ENCODE data around the gene ATRN.

The ATRN gene

DNA sequence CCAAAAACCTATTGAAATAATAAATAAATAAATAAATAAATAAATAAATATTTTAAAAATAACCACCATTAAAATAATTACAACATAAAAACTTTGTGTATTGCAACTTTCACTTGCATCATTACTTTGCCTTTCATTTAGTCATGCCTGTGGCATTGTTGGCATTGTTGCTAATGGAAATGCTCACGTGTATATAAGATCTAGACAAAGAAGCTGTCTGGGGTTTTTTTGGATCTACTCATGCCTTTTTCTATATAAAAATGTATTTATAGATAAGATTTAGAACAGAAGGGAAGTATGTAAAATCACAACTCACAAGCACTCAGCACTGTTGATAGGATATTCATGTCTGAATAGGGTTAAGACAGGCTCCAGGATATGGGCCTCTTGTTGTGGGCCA, 164.5 kb downstream of the ATRN start:
- no peak overlapping the region for H3K9ac ChIP-seq (ENCODE audit: insufficient read length, low read depth)
- no peaks in the 10 kb centered on the region for H3K36me3 ChIP-seq (ENCODE audit: insufficient read depth, insufficient read length, low read length)

DNA sequence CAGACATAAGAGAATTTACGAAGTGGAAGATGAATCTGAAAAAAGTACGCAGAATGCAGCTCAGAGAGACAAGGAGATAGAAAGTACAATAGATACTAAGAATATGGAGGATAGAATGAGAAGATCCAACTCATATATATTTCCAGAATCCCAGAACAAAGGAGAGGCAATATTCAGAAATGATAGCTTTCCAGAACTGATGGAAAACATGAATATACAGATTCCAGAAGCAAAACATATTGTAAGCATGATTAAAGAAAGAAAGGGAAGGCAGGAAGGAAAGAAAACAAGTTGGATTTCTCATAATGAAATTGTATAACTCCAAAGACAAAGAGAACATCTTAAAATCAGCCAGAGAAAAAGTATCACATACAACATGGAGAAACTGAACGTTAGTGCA, 169.4 kb downstream of the ATRN start:
- Histone ChIP-seq H3K9ac (ENCODE audit: insufficient read length, low read depth) (no peak overlapping the region), H3K4me3 (ENCODE audit: insufficient read length, low read depth) (no peak overlapping the region), H3K36me3 (ENCODE audit: insufficient read depth, insufficient read length, low read length) (no peaks in the 10 kb centered on the region), H3K4me1 (ENCODE audit: insufficient read depth, insufficient read length) (no peaks in the 10 kb centered on the region), H3K27me3 (ENCODE audit: insufficient read depth, insufficient read length) (no peaks in the 10 kb centered on the region), H3K9me3 (ENCODE audit: insufficient read depth, low read length) (0 out of 2 replicates have a peak, but pooled peaks cover 8% of the 10 kb centered on the region)
- DNase-seq (ENCODE audit: low read depth, low spot score), result no peak
- TF ChIP-seq SUZ12 (IDR thresholded peaks at IDR 0.05; ENCODE audit: extremely low read depth, insufficient read depth, insufficient read length), result no peak
- no peak for TF ChIP-seq YY1 (IDR thresholded peaks at IDR 0.05; ENCODE audit: insufficient read depth, insufficient read length)
- TF ChIP-seq ZNF274 (IDR thresholded peaks at IDR 0.05; ENCODE audit: low read depth, low read length), result no peak

More for the DNA sequence above, 164.5 kb downstream of the ATRN start:
- no peak for TF ChIP-seq YY1 (IDR thresholded peaks at IDR 0.05; ENCODE audit: insufficient read depth, insufficient read length)
- no peak for TF ChIP-seq ZNF274 (IDR thresholded peaks at IDR 0.05; ENCODE audit: low read depth, low read length)
- no peak for TF ChIP-seq SUZ12 (IDR thresholded peaks at IDR 0.05; ENCODE audit: extremely low read depth, insufficient read depth, insufficient read length)
- DNase-seq (ENCODE audit: low read depth, low spot score), result no peak
- Histone ChIP-seq H3K27me3 (ENCODE audit: insufficient read depth, insufficient read length) (no peaks in the 10 kb centered on the region), H3K4me1 (ENCODE audit: insufficient read depth, insufficient read length) (peaks cover 2% of the 10 kb centered on the region), H3K9me3 (ENCODE audit: insufficient read depth, low read length) (0 out of 2 replicates have a peak, but pooled peaks cover 3% of the 10 kb centered on the region), H3K4me3 (ENCODE audit: insufficient read length, low read depth) (no peak overlapping the region)

DNA sequence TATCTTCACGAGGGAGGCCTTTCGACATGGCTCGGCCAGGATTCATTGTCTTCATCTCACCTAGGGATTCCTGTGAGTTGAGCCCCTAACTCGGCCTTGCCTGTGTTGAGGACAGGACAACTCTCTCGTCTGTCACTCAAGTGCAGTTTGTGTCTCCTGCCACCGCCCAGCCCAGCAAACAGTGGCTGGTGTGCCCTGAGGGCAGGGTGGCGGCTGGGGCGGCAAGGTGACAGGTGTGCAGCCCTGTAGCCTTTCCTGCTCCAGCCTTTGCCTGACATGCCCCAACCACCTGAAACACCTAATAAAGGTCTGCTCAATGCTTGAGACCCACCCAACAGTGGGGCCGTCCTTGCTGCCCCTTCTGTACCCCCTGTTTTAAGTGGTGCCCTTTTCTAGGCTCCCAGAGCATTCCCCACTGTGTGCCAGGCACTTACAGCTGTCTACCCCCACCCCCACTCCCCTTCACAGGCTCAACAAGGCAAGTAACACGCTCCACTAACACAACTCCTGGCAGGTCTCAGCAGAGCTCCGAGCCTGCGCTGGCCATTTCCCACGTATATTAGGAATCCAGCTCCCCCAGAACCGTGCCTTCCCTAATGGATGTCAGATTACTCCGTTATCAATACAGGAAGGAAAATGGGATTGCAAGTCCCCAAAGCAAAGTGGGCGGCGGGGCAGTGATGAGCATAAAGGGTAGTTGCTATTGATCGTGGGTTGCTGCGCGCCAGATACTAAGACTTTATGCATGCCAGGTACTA, 174.7 kb downstream of the ATRN start:
- Histone ChIP-seq H3K27me3 (ENCODE audit: insufficient read depth, insufficient read length) (no peaks in the 10 kb centered on the region), H3K36me3 (ENCODE audit: insufficient read depth, insufficient read length, low read length) (peaks cover 2% of the 10 kb centered on the region), H3K4me3 (ENCODE audit: insufficient read length, low read depth) (no peak overlapping the region), H3K9me3 (ENCODE audit: insufficient read depth, low read length) (0 out of 2 replicates have a peak, but pooled peaks cover 4% of the 10 kb centered on the region), H3K4me1 (ENCODE audit: insufficient read depth, insufficient read length) (no peaks in the 10 kb centered on the region), H3K9ac (ENCODE audit: insufficient read length, low read depth) (no peak overlapping the region)
- TF ChIP-seq YY1 (IDR thresholded peaks at IDR 0.05; ENCODE audit: insufficient read depth, insufficient read length) (no peak), ZNF274 (IDR thresholded peaks at IDR 0.05; ENCODE audit: low read depth, low read length) (no peak), SUZ12 (IDR thresholded peaks at IDR 0.05; ENCODE audit: extremely low read depth, insufficient read depth, insufficient read length) (no peak)
- DNase-seq (ENCODE audit: low read depth, low spot score), result no peak

- Histone ChIP-seq H3K36me3 (ENCODE audit: insufficient read depth, insufficient read length, low read length) (peaks cover 2% of the 10 kb centered on the region), H3K4me3 (ENCODE audit: insufficient read length, low read depth) (no peak overlapping the region)
- TF ChIP-seq ZNF274 (IDR thresholded peaks at IDR 0.05; ENCODE audit: low read depth, low read length) (no peak), SUZ12 (IDR thresholded peaks at IDR 0.05; ENCODE audit: extremely low read depth, insufficient read depth, insufficient read length) (no peak), YY1 (IDR thresholded peaks at IDR 0.05; ENCODE audit: insufficient read depth, insufficient read length) (no peak)
Observed at GRCh38 chr20:3646067-3646440, 175.2 kb downstream of the ATRN start.

GRCh38 chr20:3646651-3647050, 175.8 kb downstream of the ATRN start:
- DNase-seq (ENCODE audit: low read depth, low spot score), result no peak
- Histone ChIP-seq H3K36me3 (ENCODE audit: insufficient read depth, insufficient read length, low read length) (peaks cover 2% of the 10 kb centered on the region), H3K4me3 (ENCODE audit: insufficient read length, low read depth) (no peak overlapping the region), H3K27me3 (ENCODE audit: insufficient read depth, insufficient read length) (no peaks in the 10 kb centered on the region), H3K9ac (ENCODE audit: insufficient read length, low read depth) (no peak overlapping the region), H3K4me1 (ENCODE audit: insufficient read depth, insufficient read length) (peaks cover 4% of the 10 kb centered on the region), H3K9me3 (ENCODE audit: insufficient read depth, low read length) (no peaks in the 10 kb centered on the region)
- TF ChIP-seq YY1 (IDR thresholded peaks at IDR 0.05; ENCODE audit: insufficient read depth, insufficient read length), result no peak
- no peak for TF ChIP-seq ZNF274 (IDR thresholded peaks at IDR 0.05; ENCODE audit: low read depth, low read length)
- TF ChIP-seq SUZ12 (IDR thresholded peaks at IDR 0.05; ENCODE audit: extremely low read depth, insufficient read depth, insufficient read length), result no peak

More at GRCh38 chr20:3646067-3646440, 175.2 kb downstream of the ATRN start:
- H3K9ac ChIP-seq (ENCODE audit: insufficient read length, low read depth), result no peak overlapping the region
- no peaks in the 10 kb centered on the region for H3K9me3 ChIP-seq (ENCODE audit: insufficient read depth, low read length)
- no peak for DNase-seq (ENCODE audit: low read depth, low spot score)
- no peaks in the 10 kb centered on the region for H3K27me3 ChIP-seq (ENCODE audit: insufficient read depth, insufficient read length)
- H3K4me1 ChIP-seq (ENCODE audit: insufficient read depth, insufficient read length), result no peaks in the 10 kb centered on the region

GRCh38 chr20:3647473-3647872, 176.7 kb downstream of the ATRN start:
- no peaks in the 10 kb centered on the region for H3K9me3 ChIP-seq (ENCODE audit: insufficient read depth, low read length)

DNA sequence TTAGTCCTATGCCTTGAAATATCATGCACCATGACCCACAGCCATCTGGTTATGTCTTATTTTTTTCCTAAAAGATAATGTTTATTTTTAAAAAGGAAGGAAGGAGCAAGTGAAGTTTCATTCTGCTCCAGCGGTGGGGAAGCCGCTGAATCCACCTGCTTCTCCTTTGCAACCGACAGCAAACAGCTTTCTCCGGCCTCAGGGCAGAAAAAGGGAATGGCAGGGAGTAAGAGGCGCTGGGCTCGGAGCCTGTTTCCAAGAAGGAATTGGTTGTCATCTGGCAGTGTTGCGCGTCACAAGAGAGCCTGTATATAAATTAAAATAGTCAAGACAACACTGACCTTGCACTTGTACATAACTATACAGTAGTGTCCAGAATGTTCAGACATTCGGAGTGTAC, 178.1 kb downstream of the ATRN start:
- H3K36me3 ChIP-seq (ENCODE audit: insufficient read depth, insufficient read length, low read length), result peaks cover 2% of the 10 kb centered on the region
- peaks cover 4% of the 10 kb centered on the region for H3K4me1 ChIP-seq (ENCODE audit: insufficient read depth, insufficient read length)
- TF ChIP-seq SUZ12 (IDR thresholded peaks at IDR 0.05; ENCODE audit: extremely low read depth, insufficient read depth, insufficient read length), result no peak
- no peak for TF ChIP-seq ZNF274 (IDR thresholded peaks at IDR 0.05; ENCODE audit: low read depth, low read length)
- TF ChIP-seq YY1 (IDR thresholded peaks at IDR 0.05; ENCODE audit: insufficient read depth, insufficient read length), result no peak
- no peak overlapping the region for H3K4me3 ChIP-seq (ENCODE audit: insufficient read length, low read depth)
- no peak for DNase-seq (ENCODE audit: low read depth, low spot score)
- no peak overlapping the region for H3K9ac ChIP-seq (ENCODE audit: insufficient read length, low read depth)
- H3K9me3 ChIP-seq (ENCODE audit: insufficient read depth, low read length), result no peaks in the 10 kb centered on the region
- no peaks in the 10 kb centered on the region for H3K27me3 ChIP-seq (ENCODE audit: insufficient read depth, insufficient read length)

More at GRCh38 chr20:3647473-3647872, 176.7 kb downstream of the ATRN start:
- TF ChIP-seq YY1 (IDR thresholded peaks at IDR 0.05; ENCODE audit: insufficient read depth, insufficient read length) (no peak), SUZ12 (IDR thresholded peaks at IDR 0.05; ENCODE audit: extremely low read depth, insufficient read depth, insufficient read length) (no peak), ZNF274 (IDR thresholded peaks at IDR 0.05; ENCODE audit: low read depth, low read length) (no peak)
- Histone ChIP-seq H3K27me3 (ENCODE audit: insufficient read depth, insufficient read length) (no peaks in the 10 kb centered on the region), H3K4me1 (ENCODE audit: insufficient read depth, insufficient read length) (peaks cover 4% of the 10 kb centered on the region), H3K9ac (ENCODE audit: insufficient read length, low read depth) (no peak overlapping the region), H3K4me3 (ENCODE audit: insufficient read length, low read depth) (no peak overlapping the region), H3K36me3 (ENCODE audit: insufficient read depth, insufficient read length, low read length) (peaks cover 2% of the 10 kb centered on the region)
- DNase-seq (ENCODE audit: low read depth, low spot score), result no peak
